NCI-H187 treated with DMSO at 0.1 percent for 48 hours (cell line): ENCODE results near the gene ATRX.

Experiments used
- DNase-seq: peaks from one replicate; lab custom pipeline; 2025; lab: John Stamatoyannopoulos, UW

The ATRX gene

DNA sequence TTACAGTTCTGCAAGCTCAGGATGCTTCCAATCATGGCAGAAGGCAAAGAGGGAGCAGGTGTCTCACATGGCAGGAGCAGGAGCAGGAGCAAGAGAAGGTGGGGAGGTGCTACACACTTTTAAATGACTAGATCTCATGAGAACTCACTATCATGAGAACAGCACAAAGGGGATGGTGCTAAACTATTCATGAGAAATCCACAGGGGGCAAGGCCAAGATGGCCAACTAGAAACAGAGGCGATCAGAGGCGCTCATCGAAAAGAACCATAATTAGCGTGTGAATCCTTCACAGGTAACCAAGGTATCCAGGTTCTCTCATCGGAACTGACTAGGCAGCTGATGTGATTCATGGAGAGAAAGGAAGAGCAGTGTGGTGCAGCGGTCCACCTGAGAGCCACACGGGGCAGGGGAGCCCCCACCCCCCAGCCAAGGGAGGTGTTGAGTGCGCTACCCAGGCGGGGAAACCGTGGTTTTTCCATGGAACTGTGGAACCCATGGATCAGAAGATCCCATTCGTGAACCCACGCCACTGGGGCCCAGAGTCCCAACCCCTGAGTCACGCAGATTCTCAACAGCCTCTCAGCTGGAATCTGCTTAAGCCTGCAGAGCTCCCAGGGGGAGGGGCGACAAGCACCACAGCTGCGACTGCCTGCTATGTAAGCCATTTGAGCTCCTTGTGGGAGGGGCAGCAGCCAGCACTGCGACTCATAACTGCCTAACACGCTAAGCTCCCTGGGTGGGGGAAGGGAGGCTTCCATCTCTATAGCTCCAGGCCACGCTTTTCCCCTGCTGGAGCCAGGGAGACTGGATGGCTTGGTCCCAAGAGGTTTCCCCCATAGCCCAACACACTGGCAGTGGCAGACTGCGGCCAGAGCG, 292.1 kb downstream of the ATRX start:
- DNase-seq = no peak

- DNase-seq = no peak
These were observed 302.0 kb downstream of the ATRX start for GRCh38 chrX:77484045-77484444.

GRCh38 chrX:77455437-77455836, 330.6 kb downstream of the ATRX start:
- no peak for DNase-seq
